SK-N-SH (cell line): ENCODE data around the gene TLCD4. TPM values are rescaled to one million over a fixed set of nuclear protein-coding genes. Genes with fewer than 3 reads are reported as not detected.

Source experiments
- CTCF ChIA-PET: fragments of 300-600, 350-600 bp; formaldehyde crosslinking; extraction: SDS; loops from one replicate; lab custom pipeline; 2021; lab: Yijun Ruan, JAX
- POLR2A ChIA-PET: fragments of 350-600 bp; sonication (Branson Sonifier 250); formaldehyde crosslinking; extraction: SDS; loops from one replicate; lab custom pipeline; 2020; ENCODE audit warnings: antibody characterized with exemption, inconsistent platforms; lab: Yijun Ruan, JAX
- DNase-seq: peaks from one replicate; pipeline ENCODE4 v3.0.0; 2012
- H2AFZ ChIP-seq: fragments of 200-600 bp; sonication (generic); 2 replicates; pipeline ENCODE4 v1.8.1; 2016; ENCODE audit warnings: antibody characterized with exemption, mild to moderate bottlenecking, low read depth
- H3F3A ChIP-seq: fragments of 200-600 bp; sonication (generic); replicated peaks from 2 replicates; pipeline ENCODE3; 2016; ENCODE audit warnings: antibody characterized with exemption, mild to moderate bottlenecking; ENCODE audit not compliant: insufficient read depth
- H3K27ac ChIP-seq, 2 experiments: fragments of 200-500 bp in 1 of 2; fragments of 200-600 bp in 1 of 2; sonication (Bioruptor generic) in 1 of 2; sonication (generic), shearing (Covaris generic) in 1 of 2; 2 replicates each; pipeline versions ENCODE4 v1.5.1 to v1.6.1; 2014 to 2016; ENCODE audit warnings: low read depth in 2 of 2, inconsistent platforms in 1 of 2, low read length in 1 of 2, mild to moderate bottlenecking in 1 of 2, mixed read lengths in 1 of 2
- H3K27me3 ChIP-seq: fragments of 200-600 bp; sonication (generic), shearing (Covaris generic); 2 replicates; pipeline ENCODE4 v1.6.1; 2016; ENCODE audit warnings: mixed run types; ENCODE audit not compliant: insufficient read depth
- H3K36me3 ChIP-seq, 2 experiments: fragments of 200-500 bp in 1 of 2; fragments of 200-600 bp in 1 of 2; sonication (Bioruptor generic) in 1 of 2; sonication (generic) in 1 of 2; replicated peaks in 1 of 2; 2 replicates each; pipeline versions ENCODE3 to v1.5.1; 2014 to 2016; ENCODE audit warnings: low read length in 1 of 2, mild to moderate bottlenecking in 1 of 2; ENCODE audit not compliant: insufficient read depth in 2 of 2, control insufficient read depth in 1 of 2
- H3K4me1 ChIP-seq, 2 experiments: fragments of 200-500 bp in 1 of 2; fragments of 200-600 bp in 1 of 2; sonication (Bioruptor generic) in 1 of 2; sonication (generic), shearing (Covaris generic) in 1 of 2; 2 replicates each; pipeline versions ENCODE4 v1.5.1 to v1.6.1; 2014 to 2016; ENCODE audit warnings: low read depth in 1 of 2, low read length in 1 of 2, mixed run types in 1 of 2; ENCODE audit not compliant: insufficient read depth in 2 of 2, control insufficient read depth in 1 of 2
- H3K4me2 ChIP-seq: fragments of 200-600 bp; sonication (generic), shearing (Covaris generic); 2 replicates; pipeline ENCODE4 v1.6.1; 2017; ENCODE audit warnings: mixed run types
- H3K4me3 ChIP-seq, 2 experiments: fragments of 200-500 bp in 1 of 2; fragments of 200-600 bp in 1 of 2; sonication (Bioruptor generic) in 1 of 2; sonication (generic), shearing (Covaris generic) in 1 of 2; 2 replicates each; pipeline versions ENCODE4 v1.5.1 to v1.8.1; 2014 to 2016; ENCODE audit warnings: low read depth in 2 of 2, inconsistent platforms in 1 of 2, low read length in 1 of 2, mild to moderate bottlenecking in 1 of 2, mixed read lengths in 1 of 2, moderate library complexity in 1 of 2
- H3K79me2 ChIP-seq: fragments of 200-600 bp; sonication (generic); 2 replicates; pipeline ENCODE4 v1.8.1; 2017; ENCODE audit warnings: mild to moderate bottlenecking; ENCODE audit not compliant: insufficient read depth
- H3K9ac ChIP-seq: fragments of 200-600 bp; sonication (generic); 2 replicates; pipeline ENCODE4 v1.6.1; 2017; ENCODE audit warnings: mixed run types
- H3K9me2 ChIP-seq: fragments of 200-600 bp; sonication (generic); 2 replicates; pipeline ENCODE4 v1.6.1; 2017; ENCODE audit warnings: mixed run types
- H3K9me3 ChIP-seq: fragments of 200-600 bp; sonication (generic); 2 replicates; pipeline ENCODE4 v1.6.1; 2017; ENCODE audit warnings: mixed run types, mild to moderate bottlenecking, moderate library complexity
- H4K20me1 ChIP-seq: fragments of 200-600 bp; sonication (generic); 2 replicates; pipeline ENCODE4 v1.6.1; 2017; ENCODE audit warnings: mild to moderate bottlenecking, mixed run types; ENCODE audit not compliant: insufficient read depth
- CHD2 ChIP-seq: fragments of 150-350 bp; IDR thresholded peaks from 2 replicates; pipeline ENCODE4 v1.6.1; 2018; ENCODE audit warnings: low read length; ENCODE audit not compliant: partially characterized antibody
- ELF1 ChIP-seq: IDR thresholded peaks from 2 replicates; pipeline ENCODE4 v1.4.0; 2012
- EP300 ChIP-seq, 2 experiments: IDR thresholded peaks; 2 replicates each; pipeline versions ENCODE4 v1.4.0 to v1.6.1; 2012; ENCODE audit warnings: borderline replicate concordance in 1 of 2, low read depth in 1 of 2, low read length in 1 of 2
- EZH2phosphoT487 ChIP-seq: fragments of 200-600 bp; sonication (generic); IDR thresholded peaks from 2 replicates; pipeline ENCODE4 v1.6.1; 2017; ENCODE audit warnings: low read depth, mixed run types, mild to moderate bottlenecking, antibody characterized with exemption, moderate library complexity, borderline replicate concordance
- FOXJ3 ChIP-seq: sonication (generic); formaldehyde crosslinking; IDR thresholded peaks from 2 replicates; pipeline ENCODE4 v1.5.1; 2020; ENCODE audit warnings: mild to moderate bottlenecking, missing genetic modification reagents
- GATA2 ChIP-seq: sonication (generic); formaldehyde crosslinking; IDR thresholded peaks from 2 replicates; pipeline ENCODE4 v1.5.0; 2020; ENCODE audit warnings: mild to moderate bottlenecking, missing genetic modification reagents
- JUND ChIP-seq: IDR thresholded peaks from 2 replicates; pipeline ENCODE4 v1.4.0; 2012
- MEF2A ChIP-seq: IDR thresholded peaks from 2 replicates; pipeline ENCODE4 v1.4.0; 2012; ENCODE audit warnings: low read depth, borderline replicate concordance
- MXI1 ChIP-seq: IDR thresholded peaks from 2 replicates; pipeline ENCODE4 v1.6.1; 2012; ENCODE audit warnings: mild to moderate bottlenecking, low read depth, low read length, improper control_type of control experiment
- NRF1 ChIP-seq: IDR thresholded peaks from 2 replicates; pipeline ENCODE4 v1.6.1; 2012; ENCODE audit warnings: low read depth, mild to moderate bottlenecking, low read length
- RFX5 ChIP-seq: IDR thresholded peaks from 2 replicates; pipeline ENCODE4 v1.6.1; 2012; ENCODE audit warnings: mild to moderate bottlenecking, improper control_type of control experiment, low read length
- RXRA ChIP-seq: IDR thresholded peaks from 2 replicates; pipeline ENCODE4 v1.4.0; 2012; ENCODE audit warnings: low read depth, mild to moderate bottlenecking, borderline replicate concordance
- SIN3A ChIP-seq: IDR thresholded peaks from 2 replicates; pipeline ENCODE4 v1.6.1; 2012; ENCODE audit warnings: low read depth, mild to moderate bottlenecking, low read length, moderate library complexity, borderline replicate concordance
- SMC3 ChIP-seq: IDR thresholded peaks from 2 replicates; pipeline ENCODE4 v1.6.1; 2012; ENCODE audit warnings: low read depth, low read length, improper control_type of control experiment
- TAF1 ChIP-seq: IDR thresholded peaks from 2 replicates; pipeline ENCODE4 v1.6.1; 2012; ENCODE audit warnings: low read depth, mild to moderate bottlenecking, low read length, moderate library complexity, borderline replicate concordance
- TCF12 ChIP-seq: IDR thresholded peaks from 2 replicates; pipeline ENCODE4 v1.4.0; 2012
- TEAD4 ChIP-seq: IDR thresholded peaks from 2 replicates; pipeline ENCODE4 v1.4.0; 2012; ENCODE audit warnings: mild to moderate bottlenecking, borderline replicate concordance; ENCODE audit not compliant: insufficient read depth
- YY1 ChIP-seq: IDR thresholded peaks from 2 replicates; pipeline ENCODE4 v1.4.0; 2012; ENCODE audit warnings: low read depth, mild to moderate bottlenecking
- WGBS: methylation state at CpG from one replicate; pipeline ENCODE4 v1.1.6; 2017; ENCODE audit warnings: low lambda C conversion rate; 5-methylcytosine and 5-hydroxymethylcytosine counted together
- polyA plus RNA-seq, 3 experiments: library from polyadenylated mRNA; depleted of rRNA; stranded (reverse); fragments of >200 nt; gene quantifications; 2 replicates each; pipeline ENCODE4 v1.2.3, GENCODE V29; 2012
- TF ChIP-seq, protein P1 (sequence below): IDR thresholded peaks from 2 replicates; pipeline ENCODE4 v1.4.0; 2012; ENCODE audit warnings: low read depth, borderline replicate concordance
- TF ChIP-seq, protein P2 (sequence below): IDR thresholded peaks from 2 replicates; pipeline ENCODE4; 2012
- TF ChIP-seq, protein P3 (sequence below): IDR thresholded peaks from 2 replicates; pipeline ENCODE4 v1.4.0; 2012; ENCODE audit warnings: low read depth
- TF ChIP-seq, protein P4 (sequence below): fragments of 150-350 bp; IDR thresholded peaks from 2 replicates; pipeline ENCODE4 v1.6.1; 2016; ENCODE audit warnings: mild to moderate bottlenecking, low read depth, low read length

TLCD4 gene
- polyA plus RNA-seq, 1 of the 3 experiments (the other 2 are of a cell fraction): 0.69 TPM

DNA sequence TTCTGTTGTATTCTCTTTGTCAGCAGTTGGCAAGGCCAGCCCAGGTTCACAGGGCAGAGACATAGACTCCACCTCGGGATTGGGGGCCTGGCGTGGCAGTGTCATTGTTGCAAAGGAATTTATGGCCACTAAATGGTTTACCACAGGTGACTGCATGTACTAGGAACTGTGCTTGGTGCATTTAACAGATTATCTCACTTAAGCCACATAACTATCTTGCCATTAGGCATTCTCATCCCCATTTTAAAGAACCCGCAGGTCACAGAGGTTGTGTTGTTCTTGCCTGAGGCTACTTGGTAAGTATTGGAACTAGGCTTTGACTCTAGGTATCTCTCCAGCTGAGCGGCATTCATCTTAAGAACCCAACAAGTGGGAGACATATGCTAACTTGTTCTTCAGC lies 9.7 kb downstream of the TLCD4 start (continued):
- TF ChIP-seq, protein P1, sequence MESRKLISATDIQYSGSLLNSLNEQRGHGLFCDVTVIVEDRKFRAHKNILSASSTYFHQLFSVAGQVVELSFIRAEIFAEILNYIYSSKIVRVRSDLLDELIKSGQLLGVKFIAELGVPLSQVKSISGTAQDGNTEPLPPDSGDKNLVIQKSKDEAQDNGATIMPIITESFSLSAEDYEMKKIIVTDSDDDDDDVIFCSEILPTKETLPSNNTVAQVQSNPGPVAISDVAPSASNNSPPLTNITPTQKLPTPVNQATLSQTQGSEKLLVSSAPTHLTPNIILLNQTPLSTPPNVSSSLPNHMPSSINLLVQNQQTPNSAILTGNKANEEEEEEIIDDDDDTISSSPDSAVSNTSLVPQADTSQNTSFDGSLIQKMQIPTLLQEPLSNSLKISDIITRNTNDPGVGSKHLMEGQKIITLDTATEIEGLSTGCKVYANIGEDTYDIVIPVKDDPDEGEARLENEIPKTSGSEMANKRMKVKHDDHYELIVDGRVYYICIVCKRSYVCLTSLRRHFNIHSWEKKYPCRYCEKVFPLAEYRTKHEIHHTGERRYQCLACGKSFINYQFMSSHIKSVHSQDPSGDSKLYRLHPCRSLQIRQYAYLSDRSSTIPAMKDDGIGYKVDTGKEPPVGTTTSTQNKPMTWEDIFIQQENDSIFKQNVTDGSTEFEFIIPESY: no peak
- no peak for TF ChIP-seq SIN3A
- TF ChIP-seq RXRA: no peak
- TF ChIP-seq, protein P2, sequence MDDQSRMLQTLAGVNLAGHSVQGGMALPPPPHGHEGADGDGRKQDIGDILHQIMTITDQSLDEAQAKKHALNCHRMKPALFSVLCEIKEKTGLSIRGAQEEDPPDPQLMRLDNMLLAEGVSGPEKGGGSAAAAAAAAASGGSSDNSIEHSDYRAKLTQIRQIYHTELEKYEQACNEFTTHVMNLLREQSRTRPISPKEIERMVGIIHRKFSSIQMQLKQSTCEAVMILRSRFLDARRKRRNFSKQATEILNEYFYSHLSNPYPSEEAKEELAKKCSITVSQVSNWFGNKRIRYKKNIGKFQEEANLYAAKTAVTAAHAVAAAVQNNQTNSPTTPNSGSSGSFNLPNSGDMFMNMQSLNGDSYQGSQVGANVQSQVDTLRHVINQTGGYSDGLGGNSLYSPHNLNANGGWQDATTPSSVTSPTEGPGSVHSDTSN: no peak
- no peak for TF ChIP-seq TAF1
- TF ChIP-seq TCF12: no peak

DNA sequence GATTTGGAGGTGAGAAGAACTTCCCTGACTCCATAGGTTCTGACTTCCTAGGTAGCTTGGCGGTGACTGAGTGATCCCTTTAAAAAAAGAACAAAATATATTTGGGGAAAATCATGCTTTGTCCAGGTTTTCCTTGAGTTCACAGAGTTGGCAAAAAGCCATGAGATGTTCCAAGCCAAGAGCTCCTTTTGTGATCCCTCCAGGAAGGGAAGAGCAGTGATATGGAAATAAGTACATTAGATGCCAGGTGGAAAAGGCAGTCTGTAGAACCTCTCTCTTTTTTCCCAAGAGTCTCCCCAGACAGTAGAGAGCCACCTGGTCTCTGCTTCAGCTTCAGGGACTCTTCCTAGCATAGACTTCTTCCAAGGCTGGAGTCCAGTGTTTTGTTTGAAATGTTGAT lies 10.2 kb downstream of the TLCD4 start:
- Histone ChIP-seq H3K4me1 (no peaks in the 10 kb centered on the region; a peak in 1 of 4 replicates), H3K36me3 (no peaks in the 10 kb centered on the region), H2AFZ (no peak overlapping the region), H3F3A (no peaks in the 10 kb centered on the region), H3K4me3 (no peak overlapping the region), H3K27ac (no peak overlapping the region), H3K9me2 (no peaks in the 10 kb centered on the region), H3K4me2 (no peak overlapping the region), H3K9ac (no peak overlapping the region), H4K20me1 (no peaks in the 10 kb centered on the region), H3K27me3 (no peaks in the 10 kb centered on the region), H3K79me2 (no peaks in the 10 kb centered on the region), H3K9me3 (no peaks in the 10 kb centered on the region)
- TF ChIP-seq CHD2 (no peak), TCF12 (no peak), RFX5 (no peak), SIN3A (no peak), MXI1 (no peak), JUND (no peak), GATA2 (CRISPR knock-in tag) (no peak), EP300 (IDR thresholded peaks at IDR 0.05; ENCODE audit: borderline replicate concordance in 1 of 2, low read depth in 1 of 2, low read length in 1 of 2) (no peak), SMC3 (no peak), TEAD4 (no peak), EZH2phosphoT487 (no peak), NRF1 (no peak), FOXJ3 (CRISPR knock-in tag) (no peak), TAF1 (no peak), MEF2A (no peak), YY1 (no peak), ELF1 (no peak)
- TF ChIP-seq, protein P3, sequence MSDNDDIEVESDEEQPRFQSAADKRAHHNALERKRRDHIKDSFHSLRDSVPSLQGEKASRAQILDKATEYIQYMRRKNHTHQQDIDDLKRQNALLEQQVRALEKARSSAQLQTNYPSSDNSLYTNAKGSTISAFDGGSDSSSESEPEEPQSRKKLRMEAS: no peak
- TF ChIP-seq, protein P4, sequence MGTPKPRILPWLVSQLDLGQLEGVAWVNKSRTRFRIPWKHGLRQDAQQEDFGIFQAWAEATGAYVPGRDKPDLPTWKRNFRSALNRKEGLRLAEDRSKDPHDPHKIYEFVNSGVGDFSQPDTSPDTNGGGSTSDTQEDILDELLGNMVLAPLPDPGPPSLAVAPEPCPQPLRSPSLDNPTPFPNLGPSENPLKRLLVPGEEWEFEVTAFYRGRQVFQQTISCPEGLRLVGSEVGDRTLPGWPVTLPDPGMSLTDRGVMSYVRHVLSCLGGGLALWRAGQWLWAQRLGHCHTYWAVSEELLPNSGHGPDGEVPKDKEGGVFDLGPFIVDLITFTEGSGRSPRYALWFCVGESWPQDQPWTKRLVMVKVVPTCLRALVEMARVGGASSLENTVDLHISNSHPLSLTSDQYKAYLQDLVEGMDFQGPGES: no peak
- TF ChIP-seq, protein P2: no peak
- POLR2A ChIA-PET: no interaction called here
- CTCF ChIA-PET: interaction anchor here (0.7 to 2.8 kb wide), 2 partner anchors 10 to 25 kb away, joined by 3 to 13 read pairs; partner anchors contain the start of gene TLCD4
- WGBS: 94% methylated on average over 1 of the region's 1 CpG
- no peak for DNase-seq
